Duodenal mucosa (tissue), 2 donors: Measurements from ENCODE around the gene ADK.

Source experiments
- H3K27ac ChIP-seq: one replicate; pipeline ENCODE4 v1.7.0; 2013; ENCODE audit warnings: low read depth, low read length
- H3K27me3 ChIP-seq, 2 donors: one replicate each; pipeline ENCODE4 v1.7.0; 2013; ENCODE audit warnings: low read length in 2 of 2, control low read depth in 1 of 2; ENCODE audit not compliant: insufficient read depth in 2 of 2, control insufficient read depth in 1 of 2
- H3K36me3 ChIP-seq, 2 donors: one replicate each; pipeline ENCODE4 v1.7.0; 2013; ENCODE audit warnings: low read length in 2 of 2, control low read depth in 1 of 2; ENCODE audit not compliant: insufficient read depth in 2 of 2, control insufficient read depth in 1 of 2
- H3K4me1 ChIP-seq, 2 donors: one replicate each; pipeline ENCODE4 v1.7.0; 2013; ENCODE audit warnings: low read length in 2 of 2, control low read depth in 1 of 2; ENCODE audit not compliant: insufficient read depth in 2 of 2, control insufficient read depth in 1 of 2
- H3K4me3 ChIP-seq, 2 donors: one replicate each; pipeline ENCODE4 v1.7.0; 2013; ENCODE audit warnings: low read length in 2 of 2, low read depth in 1 of 2
- H3K9ac ChIP-seq, 2 donors: one replicate each; pipeline ENCODE4 v1.7.0; 2013; ENCODE audit warnings: low read length in 2 of 2, low read depth in 1 of 2
- H3K9me3 ChIP-seq, 2 donors: one replicate each; pipeline ENCODE4 v1.7.0; 2013; ENCODE audit warnings: low read length in 2 of 2, control low read depth in 1 of 2; ENCODE audit not compliant: control insufficient read depth in 1 of 2

Gene ADK

GRCh38 chr10:74589226-74589673 lies 438.2 kb downstream of the ADK start:
- Histone ChIP-seq H3K36me3 (no peaks in the 10 kb centered on the region), H3K27me3 (no peaks in the 10 kb centered on the region), H3K4me3 (no peak overlapping the region), H3K4me1 (peaks cover 14 to 20% of the 10 kb centered on the region in 2 donors), H3K9me3 (no peaks in the 10 kb centered on the region), H3K27ac (no peak overlapping the region), H3K9ac (no peak overlapping the region)

- H3K9ac ChIP-seq, result no peak overlapping the region
- no peak overlapping the region for H3K27ac ChIP-seq
- no peaks in the 10 kb centered on the region for H3K9me3 ChIP-seq
- H3K4me3 ChIP-seq, result no peak overlapping the region
- no peaks in the 10 kb centered on the region for H3K36me3 ChIP-seq
- H3K4me1 ChIP-seq, result peaks cover 13 to 19% of the 10 kb centered on the region in 2 donors
- no peaks in the 10 kb centered on the region for H3K27me3 ChIP-seq
Measured at GRCh38 chr10:74589851-74590250, 438.8 kb downstream of the ADK start.

GRCh38 chr10:74593470-74593869 lies 442.4 kb downstream of the ADK start:
- H3K9me3 ChIP-seq, result no peaks in the 10 kb centered on the region
- no peak overlapping the region for H3K4me3 ChIP-seq
- H3K4me1 ChIP-seq, result peaks cover 0 to 5% of the 10 kb centered on the region in 2 donors

GRCh38 chr10:74596713-74597112 lies 445.7 kb downstream of the ADK start:
- Histone ChIP-seq H3K27ac (no peak overlapping the region), H3K4me3 (no peak overlapping the region), H3K36me3 (no peaks in the 10 kb centered on the region), H3K9me3 (no peaks in the 10 kb centered on the region), H3K9ac (no peak overlapping the region), H3K27me3 (no peaks in the 10 kb centered on the region), H3K4me1 (no peaks in the 10 kb centered on the region)

More at GRCh38 chr10:74593470-74593869, 442.4 kb downstream of the ADK start:
- H3K27ac ChIP-seq, result no peak overlapping the region
- H3K27me3 ChIP-seq, result no peaks in the 10 kb centered on the region
- H3K9ac ChIP-seq, result no peak overlapping the region
- no peaks in the 10 kb centered on the region for H3K36me3 ChIP-seq

- Histone ChIP-seq H3K27me3 (no peaks in the 10 kb centered on the region), H3K4me1 (no peaks in the 10 kb centered on the region), H3K27ac (no peak overlapping the region), H3K36me3 (no peaks in the 10 kb centered on the region), H3K4me3 (no peak overlapping the region), H3K9ac (no peak overlapping the region), H3K9me3 (no peaks in the 10 kb centered on the region)
Measured at GRCh38 chr10:74598891-74599566, 448.0 kb downstream of the ADK start.

DNA sequence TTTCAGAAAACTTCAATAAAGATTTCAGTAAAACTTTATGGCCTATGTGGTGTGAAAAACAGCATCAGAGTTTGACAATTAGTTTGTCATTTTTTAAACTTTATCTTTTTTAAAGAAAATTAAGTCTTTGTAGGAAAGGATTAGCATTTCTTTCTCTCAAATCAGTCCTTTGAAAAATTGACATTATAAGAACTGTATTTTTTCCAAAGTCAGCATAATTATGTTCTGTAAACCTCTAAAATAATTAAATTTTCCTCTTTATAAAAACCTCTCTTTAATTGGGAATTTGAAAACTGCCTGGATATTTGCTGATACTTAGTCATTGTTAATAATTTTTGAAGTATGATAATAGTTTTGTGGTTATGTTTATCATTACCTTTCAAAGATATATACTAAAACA lies 448.7 kb downstream of the ADK start:
- no peak overlapping the region for H3K4me3 ChIP-seq

DNA sequence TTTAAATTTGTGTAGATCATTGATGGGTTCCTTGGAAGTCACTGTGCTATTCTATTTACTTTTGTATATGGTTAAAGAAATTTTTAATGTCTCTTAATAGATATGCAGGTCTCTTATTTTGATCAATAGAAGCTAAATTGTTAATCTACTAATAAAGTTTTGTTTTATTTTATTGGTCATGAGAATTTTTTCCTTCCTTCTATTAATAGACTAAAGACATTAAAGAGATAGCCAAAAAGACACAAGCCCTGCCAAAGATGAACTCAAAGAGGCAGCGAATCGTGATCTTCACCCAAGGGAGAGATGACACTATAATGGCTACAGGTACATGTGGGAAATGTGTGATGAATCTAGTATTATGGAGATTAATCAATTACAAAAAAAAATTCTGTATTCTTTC lies 449.1 kb downstream of the ADK start:
- Histone ChIP-seq H3K36me3 (no peaks in the 10 kb centered on the region), H3K9me3 (no peaks in the 10 kb centered on the region), H3K9ac (no peak overlapping the region), H3K4me1 (no peaks in the 10 kb centered on the region), H3K4me3 (no peak overlapping the region), H3K27ac (no peak overlapping the region), H3K27me3 (no peaks in the 10 kb centered on the region)

More for the DNA sequence above, 448.7 kb downstream of the ADK start:
- Histone ChIP-seq H3K9me3 (no peaks in the 10 kb centered on the region), H3K9ac (no peak overlapping the region), H3K27ac (no peak overlapping the region), H3K27me3 (no peaks in the 10 kb centered on the region), H3K4me1 (no peaks in the 10 kb centered on the region), H3K36me3 (no peaks in the 10 kb centered on the region)

DNA sequence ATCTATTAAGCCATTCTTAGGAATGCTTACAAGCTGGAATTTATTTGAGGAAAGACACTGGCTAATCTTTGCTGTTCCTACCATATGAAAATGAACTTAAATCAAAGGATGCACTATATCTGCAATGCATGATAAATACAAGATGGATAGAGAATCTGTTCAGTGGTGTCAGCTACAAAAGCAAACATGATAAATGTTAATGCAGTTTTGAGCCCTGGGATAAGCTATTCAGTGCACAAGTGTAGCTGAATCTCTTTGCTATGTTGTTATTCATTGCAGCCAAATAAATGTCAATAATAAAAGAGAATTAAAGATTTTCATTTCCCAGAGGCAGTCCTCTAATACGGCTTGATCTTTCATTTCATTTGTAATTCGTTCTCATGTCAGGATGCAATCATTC lies 451.6 kb downstream of the ADK start:
- Histone ChIP-seq H3K27me3 (no peaks in the 10 kb centered on the region), H3K9ac (no peak overlapping the region), H3K36me3 (no peaks in the 10 kb centered on the region), H3K4me1 (no peaks in the 10 kb centered on the region), H3K27ac (no peak overlapping the region), H3K9me3 (no peaks in the 10 kb centered on the region), H3K4me3 (no peak overlapping the region)

DNA sequence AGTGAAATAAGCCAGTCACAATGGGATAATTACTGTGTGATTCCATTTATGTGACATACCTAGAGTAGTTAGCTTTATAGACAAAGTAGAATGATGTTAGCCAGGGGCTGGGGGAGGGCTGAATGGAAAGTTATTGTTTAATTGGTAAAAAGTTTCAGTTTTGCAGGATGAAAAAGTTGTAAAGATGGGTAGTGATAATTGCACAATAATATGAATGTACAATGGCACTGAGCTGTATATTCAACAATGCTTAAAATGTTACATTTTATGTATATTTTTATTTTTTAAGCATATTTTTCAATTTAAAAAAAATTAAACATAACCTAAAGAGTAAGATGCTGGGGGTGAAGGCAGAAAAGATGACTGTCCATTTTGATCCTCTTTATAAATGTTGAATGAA lies 459.3 kb downstream of the ADK start:
- Histone ChIP-seq H3K27ac (no peak overlapping the region), H3K4me3 (no peak overlapping the region), H3K9ac (no peak overlapping the region), H3K36me3 (no peaks in the 10 kb centered on the region), H3K4me1 (no peaks in the 10 kb centered on the region), H3K9me3 (no peaks in the 10 kb centered on the region), H3K27me3 (no peaks in the 10 kb centered on the region)

DNA sequence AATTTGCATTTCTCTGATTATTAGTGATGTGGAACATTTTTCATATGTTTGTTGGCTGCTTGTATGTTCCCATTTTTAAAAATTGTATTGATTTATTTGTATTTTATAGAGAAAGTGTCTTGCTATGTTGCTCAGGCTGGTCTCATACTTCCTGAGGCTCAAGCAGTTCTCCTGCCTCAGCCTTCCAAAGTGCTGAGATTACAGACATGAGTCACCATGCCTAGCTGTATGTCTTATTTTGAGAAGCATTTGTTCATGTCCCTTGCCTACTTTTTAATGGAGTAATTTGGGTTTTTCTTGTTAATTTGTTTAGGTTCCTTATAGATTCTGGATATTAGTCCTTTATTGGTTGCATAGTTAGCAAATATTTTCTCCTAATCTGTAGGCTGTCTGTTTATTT lies 461.2 kb downstream of the ADK start:
- Histone ChIP-seq H3K9ac (no peak overlapping the region), H3K4me3 (no peak overlapping the region), H3K27me3 (no peaks in the 10 kb centered on the region), H3K9me3 (no peaks in the 10 kb centered on the region), H3K27ac (no peak overlapping the region), H3K36me3 (no peaks in the 10 kb centered on the region), H3K4me1 (no peaks in the 10 kb centered on the region)
